GM18861 (cell line): ENCODE measurements around the gene KREMEN2.
"Not testable (repeated sequence)": the region's sequence is repeated elsewhere in the genome, so short reads cannot be mapped to it uniquely, and the experiment has no call there.

ENCODE experiments used
- ATAC-seq: cut with Tn5 transposase; IDR thresholded peaks from one replicate; pipeline ENCODE4 v1.9.1; 2021; ENCODE audit not compliant: unreplicated experiment

Gene KREMEN2

GRCh38 chr16:2938206-2938605, 25.9 kb upstream of the KREMEN2 start:
- no peak for ATAC-seq

GRCh38 chr16:2939968-2940367, 24.1 kb upstream of the KREMEN2 start:
- no peak for ATAC-seq

- ATAC-seq, result no peak
These were observed 22.0 kb upstream of the KREMEN2 start for GRCh38 chr16:2942045-2942444.

- ATAC-seq, result not testable (repeated sequence)
These were observed 20.4 kb upstream of the KREMEN2 start for GRCh38 chr16:2943716-2944115.

GRCh38 chr16:2946649-2947048, 17.4 kb upstream of the KREMEN2 start:
- ATAC-seq, result no peak

GRCh38 chr16:2948807-2949704, 15.0 kb upstream of the KREMEN2 start:
- no peak for ATAC-seq

GRCh38 chr16:2949705-2950352, 14.2 kb upstream of the KREMEN2 start:
- no peak for ATAC-seq

- no peak for ATAC-seq
These were observed 13.7 kb upstream of the KREMEN2 start for GRCh38 chr16:2950353-2950724.

- ATAC-seq, result no peak
These were observed 13.3 kb upstream of the KREMEN2 start for GRCh38 chr16:2950773-2951172.

- ATAC-seq, result no peak
These were observed 11.4 kb upstream of the KREMEN2 start for GRCh38 chr16:2952679-2953078.

GRCh38 chr16:2953706-2954627, 10.1 kb upstream of the KREMEN2 start:
- ATAC-seq, result no peak

- no peak for ATAC-seq
These were observed 9.3 kb upstream of the KREMEN2 start for GRCh38 chr16:2954656-2955381.

- ATAC-seq, result no peak
These were observed 8.7 kb upstream of the KREMEN2 start for GRCh38 chr16:2955438-2955778.

- no peak for ATAC-seq
These were observed 8.1 kb upstream of the KREMEN2 start for GRCh38 chr16:2955779-2956578.

- no peak for ATAC-seq
These were observed 7.5 kb upstream of the KREMEN2 start for GRCh38 chr16:2956579-2956956.

GRCh38 chr16:2959206-2959605, 4.9 kb upstream of the KREMEN2 start:
- ATAC-seq, result no peak

GRCh38 chr16:2960183-2961010, 3.7 kb upstream of the KREMEN2 start:
- ATAC-seq, result no peak

- no peak for ATAC-seq
These were observed 1.6 kb upstream of the KREMEN2 start for GRCh38 chr16:2962334-2963073.
